ENCODE measurements around the gene FBXW5.

DNA sequence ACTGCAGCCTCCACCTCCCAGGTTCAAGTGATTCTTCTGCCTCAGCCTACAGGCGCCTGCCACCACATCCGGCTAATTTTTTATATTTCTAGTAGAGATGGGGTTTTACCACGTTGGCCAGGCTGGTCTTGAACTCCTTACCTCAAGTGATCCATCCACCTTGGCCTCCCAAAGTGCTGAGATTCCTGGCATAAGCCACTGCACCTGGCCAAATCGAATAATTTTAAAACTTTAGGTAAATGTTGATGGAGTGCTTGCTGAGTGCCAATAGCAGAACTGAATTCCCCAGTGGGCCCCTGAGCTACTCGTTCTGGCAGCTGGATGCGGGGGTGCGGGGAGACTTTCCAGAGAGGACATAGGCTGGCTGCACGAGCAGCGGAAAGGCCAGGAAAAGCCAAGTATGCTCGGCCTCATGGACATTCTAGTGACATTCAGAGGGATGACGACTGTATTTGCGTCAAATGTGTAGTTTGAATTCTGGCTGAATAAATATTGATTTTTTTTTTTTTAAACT lies 41.4 kb downstream of the FBXW5 start:
- TF ChIP-seq, protein P1, sequence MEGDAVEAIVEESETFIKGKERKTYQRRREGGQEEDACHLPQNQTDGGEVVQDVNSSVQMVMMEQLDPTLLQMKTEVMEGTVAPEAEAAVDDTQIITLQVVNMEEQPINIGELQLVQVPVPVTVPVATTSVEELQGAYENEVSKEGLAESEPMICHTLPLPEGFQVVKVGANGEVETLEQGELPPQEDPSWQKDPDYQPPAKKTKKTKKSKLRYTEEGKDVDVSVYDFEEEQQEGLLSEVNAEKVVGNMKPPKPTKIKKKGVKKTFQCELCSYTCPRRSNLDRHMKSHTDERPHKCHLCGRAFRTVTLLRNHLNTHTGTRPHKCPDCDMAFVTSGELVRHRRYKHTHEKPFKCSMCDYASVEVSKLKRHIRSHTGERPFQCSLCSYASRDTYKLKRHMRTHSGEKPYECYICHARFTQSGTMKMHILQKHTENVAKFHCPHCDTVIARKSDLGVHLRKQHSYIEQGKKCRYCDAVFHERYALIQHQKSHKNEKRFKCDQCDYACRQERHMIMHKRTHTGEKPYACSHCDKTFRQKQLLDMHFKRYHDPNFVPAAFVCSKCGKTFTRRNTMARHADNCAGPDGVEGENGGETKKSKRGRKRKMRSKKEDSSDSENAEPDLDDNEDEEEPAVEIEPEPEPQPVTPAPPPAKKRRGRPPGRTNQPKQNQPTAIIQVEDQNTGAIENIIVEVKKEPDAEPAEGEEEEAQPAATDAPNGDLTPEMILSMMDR (IDR thresholded peaks at IDR 0.05), result no peak
- TF ChIP-seq POLR2AphosphoS5 (IDR thresholded peaks at IDR 0.05) (no peak), POLR2A (IDR thresholded peaks at IDR 0.05) (no peak)

Measured in suprapubic skin (tissue), 4 donors.